Coronary artery (tissue), 2 donors: ENCODE data around the gene CACNA2D2.

ENCODE experiments used
- DNase-seq: peaks from one replicate; pipeline ENCODE4 v3.0.0-alpha.2; 2017; ENCODE audit warnings: low spot score
- H3K27ac ChIP-seq, 2 donors: fragments of 200-600 bp; sonication (generic); one replicate each; pipeline ENCODE4 v1.5.1; 2016 to 2019
- H3K4me3 ChIP-seq: fragments of 200-600 bp; sonication (generic); 2 replicates; pipeline ENCODE4 v1.5.1; 2016; ENCODE audit warnings: mild to moderate bottlenecking, moderate library complexity
- CTCF ChIP-seq: fragments of 200-600 bp; sonication (generic); IDR thresholded peaks from one replicate; pipeline ENCODE4 v1.5.1; 2019; ENCODE audit warnings: antibody characterized with exemption

Gene CACNA2D2

DNA sequence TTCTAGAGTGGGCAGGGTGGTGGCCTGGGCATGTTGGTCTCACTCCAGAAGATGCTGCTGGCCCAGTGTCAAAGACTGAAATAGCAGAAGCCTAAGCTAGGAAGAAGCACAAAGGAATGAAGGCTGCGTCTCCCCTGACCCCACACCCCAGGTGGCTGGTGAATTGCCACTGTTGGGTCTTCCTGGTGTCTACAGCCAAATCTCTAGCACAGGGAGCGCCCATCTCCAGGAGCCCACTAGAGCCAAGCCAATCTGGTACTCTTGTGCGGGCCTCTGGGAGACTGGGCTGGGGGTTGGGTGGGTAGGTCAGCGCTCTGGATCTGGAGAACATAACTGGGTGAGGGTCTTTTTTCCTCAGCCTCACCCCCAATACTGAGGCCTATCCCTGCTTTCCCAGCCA, 176.3 kb downstream of the CACNA2D2 start:
- H3K27ac ChIP-seq = peak overlapping the region; percentile 80 to 85
- no peak for DNase-seq
- peak overlapping the region; percentile 99 for H3K4me3 ChIP-seq
- TF ChIP-seq CTCF = no peak

DNA sequence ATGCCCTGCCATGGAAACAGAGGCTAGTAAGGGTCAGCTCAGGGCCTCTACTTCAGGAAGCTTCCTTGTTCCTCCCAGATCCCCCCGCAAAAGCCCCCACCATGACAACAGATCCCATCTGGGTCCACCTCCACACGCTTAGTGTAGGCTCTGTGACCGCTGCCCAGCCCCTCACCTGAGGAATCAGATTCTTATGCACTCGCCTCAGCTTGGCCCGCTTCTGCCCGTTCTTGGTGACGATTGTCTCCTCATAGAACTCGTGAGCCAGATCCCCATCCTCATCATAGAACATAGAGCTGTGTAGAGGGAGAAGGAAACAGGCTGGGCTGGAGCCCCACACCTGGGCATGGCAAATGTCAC, 177.3 kb downstream of the CACNA2D2 start:
- DNase-seq = no peak
- no peak for TF ChIP-seq CTCF
- Histone ChIP-seq H3K4me3 (no peak overlapping the region), H3K27ac (peak overlapping the region in 1 of 2 donors; percentile 3)

GRCh38 chr3:50325497-50326181, 177.8 kb downstream of the CACNA2D2 start:
- Histone ChIP-seq H3K4me3 (no peak overlapping the region), H3K27ac (peak overlapping the region in 1 of 2 donors; percentile 3)
- DNase-seq = no peak
- TF ChIP-seq CTCF = no peak

DNA sequence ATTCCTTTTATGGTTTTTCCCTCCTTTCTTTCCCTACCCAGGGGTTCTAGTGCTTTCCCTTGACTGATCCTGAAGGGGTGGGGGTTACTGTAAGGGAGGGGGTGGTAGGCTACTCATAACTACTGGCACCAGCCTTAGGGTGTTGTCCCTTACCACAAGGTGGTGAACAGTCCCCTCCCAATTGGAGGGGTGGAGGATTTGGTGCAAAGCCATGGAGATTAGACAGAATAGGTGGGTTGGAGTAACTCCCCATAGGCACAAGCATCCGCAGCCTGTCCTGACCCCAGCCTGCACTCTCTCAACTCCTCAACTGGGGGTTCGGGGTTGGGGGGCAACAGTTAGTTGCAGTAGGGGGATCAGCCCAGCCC, 178.3 kb downstream of the CACNA2D2 start:
- Histone ChIP-seq H3K4me3 (no peak overlapping the region), H3K27ac (peak overlapping the region in 1 of 2 donors; percentile 3)
- TF ChIP-seq CTCF = no peak
- DNase-seq = no peak

DNA sequence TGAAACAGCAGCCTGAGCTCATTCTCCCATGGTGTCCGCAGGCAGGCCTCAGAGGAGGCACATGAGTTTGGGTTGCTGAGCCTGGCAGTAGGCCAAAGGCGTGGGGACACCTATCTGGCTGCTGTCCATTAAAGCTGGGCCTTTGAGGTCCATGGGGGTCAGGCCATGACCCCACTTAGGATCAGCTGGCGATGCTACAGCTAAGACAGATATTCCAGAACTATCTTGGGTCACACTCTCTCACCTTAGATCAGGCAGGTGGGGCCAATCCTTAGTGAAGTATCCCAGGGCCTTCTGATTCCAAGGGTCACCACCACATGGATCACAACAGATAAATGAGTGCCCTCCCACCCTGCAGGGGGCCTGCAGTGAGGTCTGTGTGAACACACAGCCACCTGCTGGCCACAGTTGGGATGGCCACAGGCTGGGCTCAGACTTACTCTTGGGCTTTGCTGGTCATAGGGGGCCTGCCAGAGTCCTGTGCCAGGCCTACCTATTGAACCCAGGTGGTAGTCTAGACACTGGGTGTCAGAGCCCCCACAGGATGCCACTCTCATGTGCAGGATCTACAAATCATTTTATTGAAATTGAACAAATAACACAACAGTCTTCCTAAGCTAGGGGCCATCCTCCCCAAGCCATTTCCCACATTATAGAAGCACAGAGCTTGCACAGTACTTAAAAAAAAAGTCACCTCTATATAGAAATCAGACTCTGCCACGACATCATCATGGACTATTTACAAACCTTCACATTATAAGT, 178.9 kb downstream of the CACNA2D2 start:
- H3K4me3 ChIP-seq = no peak overlapping the region
- TF ChIP-seq CTCF = peak; percentile 68
- H3K27ac ChIP-seq = peak overlapping the region in 1 of 2 donors; percentile 91
- no peak for DNase-seq

DNA sequence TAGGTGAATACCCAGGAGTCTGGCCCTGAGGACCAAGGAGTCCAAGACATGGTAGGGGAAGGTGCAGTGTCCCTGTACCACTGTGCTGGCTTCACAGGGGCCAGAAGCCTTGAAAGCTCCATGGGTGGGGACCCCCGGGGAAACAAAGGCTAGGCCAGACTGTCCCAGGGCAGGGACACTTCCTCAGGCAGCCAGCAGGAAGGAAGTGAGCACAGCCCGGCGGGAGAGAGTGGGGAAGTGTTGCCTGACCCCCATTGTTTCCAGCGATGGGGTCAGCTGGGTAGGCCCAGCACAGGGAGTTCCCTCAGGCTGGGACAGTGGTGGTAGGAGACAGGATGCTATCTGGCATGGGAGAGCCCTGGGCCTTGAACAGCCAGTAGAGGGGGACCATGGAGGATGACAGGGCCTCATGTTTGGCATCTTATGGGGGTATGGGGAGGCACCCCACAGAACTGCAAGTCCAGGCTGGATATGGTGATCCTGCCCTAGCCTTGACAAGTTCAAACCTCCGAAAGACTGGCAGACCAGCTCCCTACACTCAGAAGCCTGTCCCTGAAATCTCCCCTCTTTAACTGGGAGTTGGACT, 179.7 kb downstream of the CACNA2D2 start:
- Histone ChIP-seq H3K4me3 (no peak overlapping the region), H3K27ac (peak overlapping the region; percentile 52 to 91)
- no peak for TF ChIP-seq CTCF
- DNase-seq = no peak
